Measurements from ENCODE around the gene FHOD3.

FHOD3 gene

GRCh38 chr18:36695806-36696205, 398.3 kb downstream of the FHOD3 start:
- H3K4me3 ChIP-seq (ENCODE audit: low read length), result no peak overlapping the region
- H3K36me3 ChIP-seq (ENCODE audit: control insufficient read depth, low read depth, low read length), result no peaks in the 10 kb centered on the region
- no peaks in the 10 kb centered on the region for H3K4me1 ChIP-seq (ENCODE audit: control insufficient read depth, low read depth, low read length)
- H3K9ac ChIP-seq (ENCODE audit: low read length), result no peak overlapping the region
- no peaks in the 10 kb centered on the region for H3K9me3 ChIP-seq (ENCODE audit: control insufficient read depth, low read depth, low read length)
- H3K27ac ChIP-seq (ENCODE audit: low read length), result no peak overlapping the region
- H3K27me3 ChIP-seq (ENCODE audit: control insufficient read depth, insufficient read depth, low read length), result no peaks in the 10 kb centered on the region

DNA sequence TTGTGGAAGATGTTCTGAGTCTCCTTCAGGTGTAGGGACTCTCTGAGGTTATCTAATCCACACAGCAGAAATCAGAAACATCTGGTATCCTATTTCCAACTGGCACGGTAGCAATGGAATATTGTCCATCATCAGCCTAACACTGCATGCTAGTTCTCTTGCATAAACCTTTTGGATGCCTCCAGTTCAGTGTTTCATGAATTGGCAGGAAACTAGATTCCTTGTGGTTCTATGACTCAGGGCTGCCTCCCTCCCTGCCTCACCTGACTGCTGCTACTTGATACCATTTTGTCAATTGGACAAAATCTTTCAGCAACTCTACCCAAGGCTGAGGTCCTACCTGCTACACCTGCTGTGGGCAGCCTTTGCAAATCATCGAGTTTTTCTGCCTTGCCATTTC, 400.4 kb downstream of the FHOD3 start:
- Histone ChIP-seq H3K27ac (ENCODE audit: low read length) (no peak overlapping the region), H3K9me3 (ENCODE audit: control insufficient read depth, low read depth, low read length) (no peaks in the 10 kb centered on the region), H3K4me1 (ENCODE audit: control insufficient read depth, low read depth, low read length) (no peaks in the 10 kb centered on the region), H3K4me3 (ENCODE audit: low read length) (no peak overlapping the region), H3K9ac (ENCODE audit: low read length) (no peak overlapping the region), H3K36me3 (ENCODE audit: control insufficient read depth, low read depth, low read length) (no peaks in the 10 kb centered on the region), H3K27me3 (ENCODE audit: control insufficient read depth, insufficient read depth, low read length) (no peaks in the 10 kb centered on the region)

GRCh38 chr18:36700955-36701354, 403.4 kb downstream of the FHOD3 start:
- H3K27me3 ChIP-seq (ENCODE audit: control insufficient read depth, insufficient read depth, low read length), result no peaks in the 10 kb centered on the region
- no peak overlapping the region for H3K27ac ChIP-seq (ENCODE audit: low read length)
- H3K9ac ChIP-seq (ENCODE audit: low read length), result no peak overlapping the region
- H3K36me3 ChIP-seq (ENCODE audit: control insufficient read depth, low read depth, low read length), result no peaks in the 10 kb centered on the region
- no peaks in the 10 kb centered on the region for H3K4me1 ChIP-seq (ENCODE audit: control insufficient read depth, low read depth, low read length)
- no peak overlapping the region for H3K4me3 ChIP-seq (ENCODE audit: low read length)
- H3K9me3 ChIP-seq (ENCODE audit: control insufficient read depth, low read depth, low read length), result no peaks in the 10 kb centered on the region

DNA sequence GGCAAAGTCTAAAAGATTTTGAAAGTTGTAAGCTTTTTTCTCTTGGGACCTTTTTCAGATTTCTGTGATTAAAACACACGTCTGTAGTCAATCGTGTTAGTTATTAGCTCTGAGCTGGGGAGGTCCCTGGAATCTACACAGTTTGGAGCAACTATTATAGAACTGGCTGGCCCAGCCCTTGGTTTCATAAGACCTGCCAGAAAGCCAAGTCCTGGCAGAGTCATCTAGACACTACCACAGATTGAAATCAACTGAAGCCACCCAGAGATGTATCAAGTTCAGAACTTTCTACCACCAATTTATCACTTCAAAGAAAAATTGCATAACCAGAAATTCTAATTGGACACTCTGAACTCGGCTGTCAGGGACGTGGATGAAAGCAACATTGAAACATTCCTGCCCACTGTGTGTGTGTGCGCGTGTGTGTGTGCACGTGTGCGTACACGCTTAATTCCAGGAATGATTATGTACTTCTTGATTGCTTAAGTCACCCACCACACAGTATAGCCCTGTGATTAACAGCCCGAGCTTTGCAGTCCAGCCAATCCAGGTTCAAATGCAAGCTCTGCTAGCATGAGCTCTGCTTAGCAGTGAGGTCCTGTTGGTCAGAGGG, 405.0 kb downstream of the FHOD3 start:
- Histone ChIP-seq H3K27ac (ENCODE audit: low read length) (no peak overlapping the region), H3K4me3 (ENCODE audit: low read length) (no peak overlapping the region), H3K27me3 (ENCODE audit: control insufficient read depth, insufficient read depth, low read length) (no peaks in the 10 kb centered on the region), H3K36me3 (ENCODE audit: control insufficient read depth, low read depth, low read length) (no peaks in the 10 kb centered on the region), H3K9ac (ENCODE audit: low read length) (no peak overlapping the region), H3K4me1 (ENCODE audit: control insufficient read depth, low read depth, low read length) (no peaks in the 10 kb centered on the region), H3K9me3 (ENCODE audit: control insufficient read depth, low read depth, low read length) (no peaks in the 10 kb centered on the region)

DNA sequence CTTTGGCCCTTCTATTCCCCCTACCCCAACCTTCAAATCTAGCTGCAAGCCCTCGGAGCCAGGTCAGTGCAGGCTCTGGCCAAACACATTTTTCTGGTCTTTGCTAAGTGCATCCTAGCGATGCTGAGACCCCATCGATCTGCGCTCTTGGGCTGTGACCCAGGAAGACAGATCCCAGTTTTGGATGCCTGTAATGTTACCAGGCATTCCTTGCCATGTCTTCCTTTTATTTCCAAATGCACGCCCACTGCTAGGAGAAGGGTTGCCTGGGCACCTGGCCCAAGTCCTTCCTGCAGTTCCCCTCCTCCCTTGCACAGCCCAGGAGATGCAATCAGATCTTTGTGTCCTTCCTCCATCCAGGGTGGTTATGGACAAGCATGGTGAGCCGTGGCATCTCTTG, 406.6 kb downstream of the FHOD3 start:
- no peak overlapping the region for H3K27ac ChIP-seq (ENCODE audit: low read length)
- no peaks in the 10 kb centered on the region for H3K27me3 ChIP-seq (ENCODE audit: control insufficient read depth, insufficient read depth, low read length)
- H3K9ac ChIP-seq (ENCODE audit: low read length), result no peak overlapping the region
- no peaks in the 10 kb centered on the region for H3K36me3 ChIP-seq (ENCODE audit: control insufficient read depth, low read depth, low read length)
- no peaks in the 10 kb centered on the region for H3K4me1 ChIP-seq (ENCODE audit: control insufficient read depth, low read depth, low read length)
- H3K9me3 ChIP-seq (ENCODE audit: control insufficient read depth, low read depth, low read length), result no peaks in the 10 kb centered on the region
- H3K4me3 ChIP-seq (ENCODE audit: low read length), result no peak overlapping the region

DNA sequence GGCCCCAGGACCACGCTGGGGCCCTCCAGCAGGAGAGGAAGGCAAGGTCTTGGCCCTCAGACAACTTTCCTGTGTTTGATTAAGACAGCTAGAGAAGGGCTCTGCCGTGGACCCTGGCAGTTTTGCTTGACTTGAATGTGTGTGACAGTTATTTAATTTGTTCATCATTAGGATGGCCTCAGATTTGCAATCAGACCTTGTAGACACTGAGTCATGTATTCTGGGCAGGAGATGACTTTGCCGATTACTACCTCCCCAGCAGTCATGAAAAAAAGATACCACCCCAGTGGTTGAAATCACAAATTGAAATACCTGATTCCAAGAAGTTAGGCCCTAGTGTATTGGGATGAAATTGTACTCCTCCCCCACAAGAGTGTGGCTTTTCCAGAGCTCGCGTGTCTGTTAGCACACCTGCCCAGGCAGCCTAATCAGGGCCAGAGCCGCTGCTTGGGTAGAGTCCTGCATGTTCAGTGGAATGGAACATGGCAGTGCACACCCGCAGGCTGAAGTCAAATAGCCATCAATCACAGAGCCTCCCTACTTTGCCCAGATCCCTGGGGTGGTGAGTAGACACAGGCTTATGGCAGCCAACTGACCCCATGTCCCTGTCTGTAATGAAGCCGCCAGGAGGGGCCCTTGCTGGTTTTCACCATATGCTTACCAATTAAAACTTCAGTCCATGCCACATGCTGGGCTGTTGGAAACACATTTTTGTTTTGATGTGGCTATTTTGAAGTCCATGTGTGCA, 408.8 kb downstream of the FHOD3 start:
- H3K4me1 ChIP-seq (ENCODE audit: control insufficient read depth, low read depth, low read length), result no peaks in the 10 kb centered on the region
- no peaks in the 10 kb centered on the region for H3K27me3 ChIP-seq (ENCODE audit: control insufficient read depth, insufficient read depth, low read length)
- H3K27ac ChIP-seq (ENCODE audit: low read length), result no peak overlapping the region
- H3K9me3 ChIP-seq (ENCODE audit: control insufficient read depth, low read depth, low read length), result no peaks in the 10 kb centered on the region
- H3K4me3 ChIP-seq (ENCODE audit: low read length), result no peak overlapping the region
- H3K36me3 ChIP-seq (ENCODE audit: control insufficient read depth, low read depth, low read length), result no peaks in the 10 kb centered on the region
- no peak overlapping the region for H3K9ac ChIP-seq (ENCODE audit: low read length)

DNA sequence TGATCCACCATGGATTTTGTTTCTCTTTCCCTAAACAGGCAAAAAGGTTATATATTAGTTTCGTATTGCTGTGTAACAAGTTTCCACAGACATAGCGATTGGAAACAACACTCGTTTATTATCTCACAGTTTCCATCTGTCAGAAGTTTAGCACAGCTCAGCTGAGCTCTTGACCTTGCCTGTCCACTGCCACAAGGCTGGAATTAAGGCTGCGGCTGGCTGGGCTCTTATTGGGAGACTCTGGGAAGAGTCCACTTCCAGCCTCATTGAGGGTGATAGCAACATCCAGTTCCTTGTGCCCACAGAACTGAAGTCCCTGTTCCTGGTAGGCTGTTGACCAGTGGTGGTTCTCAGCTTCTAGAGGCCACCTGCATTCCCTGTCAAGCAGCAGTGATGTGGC, 410.9 kb downstream of the FHOD3 start:
- Histone ChIP-seq H3K27ac (ENCODE audit: low read length) (no peak overlapping the region), H3K9ac (ENCODE audit: low read length) (no peak overlapping the region), H3K9me3 (ENCODE audit: control insufficient read depth, low read depth, low read length) (no peaks in the 10 kb centered on the region), H3K27me3 (ENCODE audit: control insufficient read depth, insufficient read depth, low read length) (no peaks in the 10 kb centered on the region), H3K4me3 (ENCODE audit: low read length) (no peak overlapping the region), H3K36me3 (ENCODE audit: control insufficient read depth, low read depth, low read length) (no peaks in the 10 kb centered on the region), H3K4me1 (ENCODE audit: control insufficient read depth, low read depth, low read length) (no peaks in the 10 kb centered on the region)

GRCh38 chr18:36709315-36709714, 411.8 kb downstream of the FHOD3 start:
- Histone ChIP-seq H3K4me3 (ENCODE audit: low read length) (no peak overlapping the region), H3K27me3 (ENCODE audit: control insufficient read depth, insufficient read depth, low read length) (no peaks in the 10 kb centered on the region), H3K9me3 (ENCODE audit: control insufficient read depth, low read depth, low read length) (no peaks in the 10 kb centered on the region), H3K4me1 (ENCODE audit: control insufficient read depth, low read depth, low read length) (no peaks in the 10 kb centered on the region), H3K27ac (ENCODE audit: low read length) (no peak overlapping the region), H3K36me3 (ENCODE audit: control insufficient read depth, low read depth, low read length) (no peaks in the 10 kb centered on the region), H3K9ac (ENCODE audit: low read length) (no peak overlapping the region)

GRCh38 chr18:36711014-36711725, 413.7 kb downstream of the FHOD3 start:
- no peak overlapping the region for H3K9ac ChIP-seq (ENCODE audit: low read length)
- no peak overlapping the region for H3K27ac ChIP-seq (ENCODE audit: low read length)
- no peak overlapping the region for H3K4me3 ChIP-seq (ENCODE audit: low read length)
- no peaks in the 10 kb centered on the region for H3K36me3 ChIP-seq (ENCODE audit: control insufficient read depth, low read depth, low read length)
- H3K27me3 ChIP-seq (ENCODE audit: control insufficient read depth, insufficient read depth, low read length), result no peaks in the 10 kb centered on the region
- H3K4me1 ChIP-seq (ENCODE audit: control insufficient read depth, low read depth, low read length), result no peaks in the 10 kb centered on the region
- no peaks in the 10 kb centered on the region for H3K9me3 ChIP-seq (ENCODE audit: control insufficient read depth, low read depth, low read length)

DNA sequence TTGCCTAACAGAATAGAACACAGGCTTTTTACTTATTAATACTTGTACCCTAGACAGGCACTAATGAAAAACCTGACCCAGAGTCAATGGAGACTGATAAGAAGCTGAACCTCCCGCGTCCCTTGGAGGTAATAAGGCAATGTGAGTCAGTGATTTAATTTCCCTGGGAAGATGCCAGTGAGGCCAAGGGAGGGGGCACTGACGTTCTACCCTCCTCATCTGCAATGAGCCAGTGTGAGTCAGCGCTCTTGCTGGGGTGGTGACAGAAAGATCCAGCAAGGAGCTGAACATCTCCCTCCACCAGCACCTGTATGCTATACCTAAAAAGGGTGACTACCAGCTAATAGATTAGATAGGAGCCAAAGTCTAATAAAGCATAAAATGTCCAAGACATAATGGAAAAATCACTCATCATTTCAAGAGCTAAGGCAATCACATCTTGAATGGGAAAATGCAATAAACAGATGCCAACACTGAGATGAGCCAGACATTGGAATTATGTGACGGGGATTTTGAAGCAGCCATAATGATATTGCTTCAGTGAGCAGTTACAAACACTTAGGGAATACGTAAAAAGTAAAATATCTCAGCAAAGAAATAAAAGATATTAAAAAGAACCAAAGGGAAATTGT, 414.4 kb downstream of the FHOD3 start:
- Histone ChIP-seq H3K9me3 (ENCODE audit: control insufficient read depth, low read depth, low read length) (no peaks in the 10 kb centered on the region), H3K27me3 (ENCODE audit: control insufficient read depth, insufficient read depth, low read length) (no peaks in the 10 kb centered on the region), H3K27ac (ENCODE audit: low read length) (no peak overlapping the region), H3K9ac (ENCODE audit: low read length) (no peak overlapping the region), H3K36me3 (ENCODE audit: control insufficient read depth, low read depth, low read length) (no peaks in the 10 kb centered on the region), H3K4me1 (ENCODE audit: control insufficient read depth, low read depth, low read length) (no peaks in the 10 kb centered on the region), H3K4me3 (ENCODE audit: low read length) (no peak overlapping the region)

GRCh38 chr18:36714476-36714875, 417.0 kb downstream of the FHOD3 start:
- no peak overlapping the region for H3K27ac ChIP-seq (ENCODE audit: low read length)

More at GRCh38 chr18:36714476-36714875, 417.0 kb downstream of the FHOD3 start:
- Histone ChIP-seq H3K9me3 (ENCODE audit: control insufficient read depth, low read depth, low read length) (no peaks in the 10 kb centered on the region), H3K27me3 (ENCODE audit: control insufficient read depth, insufficient read depth, low read length) (no peaks in the 10 kb centered on the region), H3K9ac (ENCODE audit: low read length) (no peak overlapping the region), H3K4me3 (ENCODE audit: low read length) (no peak overlapping the region), H3K36me3 (ENCODE audit: control insufficient read depth, low read depth, low read length) (no peaks in the 10 kb centered on the region), H3K4me1 (ENCODE audit: control insufficient read depth, low read depth, low read length) (peaks cover 3% of the 10 kb centered on the region)

Measured in iPS-18a (cell line).